Natural killer cell (primary cell): Measurements from ENCODE around the gene MTFR1L. TPM values are rescaled to one million over a fixed set of nuclear protein-coding genes. Genes with fewer than 3 reads are reported as not detected.

Source experiments
- ATAC-seq, 3 donors: fragments of 150-1000 bp in 2 of 3; fragments of 200-7000 bp in 1 of 3; cut with Tn5 transposase; 1 replicate in 1 of 3; 2 replicates in 2 of 3; pipeline ENCODE4 v1.10.0; 2021; ENCODE audit warnings: mild to moderate bottlenecking in 2 of 3, moderate library complexity in 2 of 3
- DNase-seq, 2 donors: peaks; one replicate each; pipeline versions ENCODE4 v3.0.0 to v3.0.0-alpha.2; 2013 to 2021; ENCODE audit warnings: mixed read lengths in 1 of 2
- H3K27ac ChIP-seq: one replicate; pipeline ENCODE4 v1.5.1; 2013; ENCODE audit warnings: mild to moderate bottlenecking, low read length
- H3K27me3 ChIP-seq: one replicate; pipeline ENCODE4 v1.6.1; 2013; ENCODE audit warnings: low read length; ENCODE audit not compliant: control insufficient read depth, insufficient read depth
- H3K36me3 ChIP-seq: one replicate; pipeline ENCODE4 v1.6.1; 2013; ENCODE audit warnings: low read length; ENCODE audit not compliant: control insufficient read depth, insufficient read depth
- H3K4me1 ChIP-seq: one replicate; pipeline ENCODE4 v1.6.1; 2013; ENCODE audit warnings: low read length; ENCODE audit not compliant: control insufficient read depth, insufficient read depth
- H3K4me3 ChIP-seq: one replicate; pipeline ENCODE4 v1.5.1; 2013; ENCODE audit warnings: low read length
- H3K9me3 ChIP-seq: one replicate; pipeline ENCODE4 v1.6.1; 2013; ENCODE audit warnings: low read length; ENCODE audit not compliant: control insufficient read depth, insufficient read depth
- H3K27ac Mint-ChIP-seq, 2 donors: one replicate each; pipeline ENCODE4 v1.8.0; 2022; ENCODE audit warnings: mild to moderate bottlenecking in 2 of 2, mixed read lengths in 2 of 2, moderate library complexity in 1 of 2
- H3K27me3 Mint-ChIP-seq, 2 donors: one replicate each; pipeline ENCODE4 v1.8.0; 2022; ENCODE audit warnings: low read depth in 2 of 2, mixed read lengths in 2 of 2
- H3K36me3 Mint-ChIP-seq: one replicate; pipeline ENCODE4 v1.8.0; 2022; ENCODE audit warnings: mixed read lengths
- H3K4me1 Mint-ChIP-seq, 2 donors: one replicate each; pipeline ENCODE4 v1.8.0; 2022; ENCODE audit warnings: mixed read lengths in 2 of 2
- H3K4me3 Mint-ChIP-seq: one replicate; pipeline ENCODE4 v1.8.0; 2022; ENCODE audit warnings: mild to moderate bottlenecking, moderate library complexity, mixed read lengths
- H3K9me3 Mint-ChIP-seq, 2 donors: one replicate each; pipeline ENCODE4 v1.8.0; 2022; ENCODE audit warnings: mixed read lengths in 2 of 2
- WGBS: methylation state at CpG from one replicate; pipeline ENCODE4 v1.1.7; 2013; ENCODE audit warnings: missing lambda C conversion rate; ENCODE audit not compliant: insufficient coverage; 5-methylcytosine and 5-hydroxymethylcytosine counted together
- intact Hi-C: fragments of 100-400 bp; cut with micrococcal nuclease; formaldehyde crosslinking; loops from one replicate; pipeline ENCODE4 v1.14.2; 2022
- total RNA-seq, 4 donors: library from RNA; stranded (reverse); fragments of 120-200 nt in 1 of 4; gene quantifications; one replicate each; pipeline versions ENCODE4 v1.2.3 to v1.2.4, GENCODE V29; 2013 to 2022
- TF ChIP-seq, protein P1 (sequence below): fragments of 200-600 bp; IDR thresholded peaks from one replicate; pipeline ENCODE4 v1.8.0; 2022; ENCODE audit warnings: antibody characterized with exemption

MTFR1L gene
- total RNA-seq, 3 donors from 2014 or later (not counting 1 experiment from before 2014, with no cell fraction given), result 33.4 to 39.0 (median 39.0) TPM

DNA sequence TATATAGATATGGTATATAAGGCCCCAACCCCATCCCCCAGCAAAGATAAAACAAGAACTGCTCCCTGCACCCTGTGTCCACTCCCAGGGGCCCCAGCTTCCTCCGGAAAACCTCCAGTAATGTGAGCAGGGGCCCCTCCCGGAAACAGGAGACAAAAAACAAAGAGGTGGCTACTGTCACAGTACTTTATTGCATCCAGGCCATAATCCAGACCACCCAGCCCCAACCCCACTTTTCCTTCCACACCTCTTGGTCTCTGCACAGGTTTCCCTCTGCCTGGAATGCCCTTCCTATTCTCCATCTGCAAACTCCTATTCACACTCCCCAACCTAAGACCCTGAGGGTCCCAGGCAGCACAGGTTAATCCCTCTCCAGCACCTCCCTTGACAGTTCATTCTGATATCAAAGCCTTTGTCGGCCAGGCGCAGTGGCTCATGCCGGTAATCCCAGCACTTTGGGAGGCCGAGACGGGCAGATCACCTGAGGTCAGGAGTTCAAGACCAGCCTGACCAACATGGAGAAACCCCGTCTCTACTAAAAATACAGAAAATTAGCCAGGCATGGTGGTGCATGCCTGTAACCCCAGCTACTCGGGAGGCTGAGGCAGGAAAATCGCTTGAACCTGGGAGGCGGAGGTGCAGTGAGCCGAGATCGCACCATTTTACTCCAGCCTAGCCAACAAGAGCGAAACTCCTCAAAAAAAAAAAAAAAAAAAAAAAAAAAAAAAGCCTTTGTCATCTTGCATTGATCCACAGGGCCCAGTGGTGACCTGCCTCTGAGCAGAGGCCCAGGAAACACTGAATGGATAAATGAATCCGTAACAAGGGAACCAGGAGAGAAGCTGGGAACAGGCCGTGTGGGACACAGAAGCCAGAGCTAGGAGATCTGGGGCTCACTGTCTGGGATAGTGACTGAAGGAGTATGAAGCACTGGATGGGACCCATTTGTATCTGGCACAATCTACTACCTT is 41.8 kb downstream of the MTFR1L start:
- Mint-ChIP-seq H3K9me3 (no peaks in the 10 kb centered on the region), H3K4me1 (peaks cover 21 to 27% of the 10 kb centered on the region in 2 donors), H3K27ac (peak overlapping the region in 1 of 2 donors; percentile 79), H3K4me3 (no peak overlapping the region), H3K27me3 (no peaks in the 10 kb centered on the region), H3K36me3 (no peaks in the 10 kb centered on the region)
- DNase-seq (no peak), ATAC-seq (no peak)
- peaks cover 31% of the 10 kb centered on the region for H3K4me1 ChIP-seq
- no peaks in the 10 kb centered on the region for H3K36me3 ChIP-seq
- no peaks in the 10 kb centered on the region for H3K27me3 ChIP-seq
- TF ChIP-seq, protein P1, sequence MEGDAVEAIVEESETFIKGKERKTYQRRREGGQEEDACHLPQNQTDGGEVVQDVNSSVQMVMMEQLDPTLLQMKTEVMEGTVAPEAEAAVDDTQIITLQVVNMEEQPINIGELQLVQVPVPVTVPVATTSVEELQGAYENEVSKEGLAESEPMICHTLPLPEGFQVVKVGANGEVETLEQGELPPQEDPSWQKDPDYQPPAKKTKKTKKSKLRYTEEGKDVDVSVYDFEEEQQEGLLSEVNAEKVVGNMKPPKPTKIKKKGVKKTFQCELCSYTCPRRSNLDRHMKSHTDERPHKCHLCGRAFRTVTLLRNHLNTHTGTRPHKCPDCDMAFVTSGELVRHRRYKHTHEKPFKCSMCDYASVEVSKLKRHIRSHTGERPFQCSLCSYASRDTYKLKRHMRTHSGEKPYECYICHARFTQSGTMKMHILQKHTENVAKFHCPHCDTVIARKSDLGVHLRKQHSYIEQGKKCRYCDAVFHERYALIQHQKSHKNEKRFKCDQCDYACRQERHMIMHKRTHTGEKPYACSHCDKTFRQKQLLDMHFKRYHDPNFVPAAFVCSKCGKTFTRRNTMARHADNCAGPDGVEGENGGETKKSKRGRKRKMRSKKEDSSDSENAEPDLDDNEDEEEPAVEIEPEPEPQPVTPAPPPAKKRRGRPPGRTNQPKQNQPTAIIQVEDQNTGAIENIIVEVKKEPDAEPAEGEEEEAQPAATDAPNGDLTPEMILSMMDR, result no peak
- H3K27ac ChIP-seq, result no peak overlapping the region
- H3K9me3 ChIP-seq, result no peaks in the 10 kb centered on the region
- WGBS, result 65% methylated on average over 16 of the region's 16 CpGs
- intact Hi-C loops, result no loop called here
- H3K4me3 ChIP-seq, result no peak overlapping the region

DNA sequence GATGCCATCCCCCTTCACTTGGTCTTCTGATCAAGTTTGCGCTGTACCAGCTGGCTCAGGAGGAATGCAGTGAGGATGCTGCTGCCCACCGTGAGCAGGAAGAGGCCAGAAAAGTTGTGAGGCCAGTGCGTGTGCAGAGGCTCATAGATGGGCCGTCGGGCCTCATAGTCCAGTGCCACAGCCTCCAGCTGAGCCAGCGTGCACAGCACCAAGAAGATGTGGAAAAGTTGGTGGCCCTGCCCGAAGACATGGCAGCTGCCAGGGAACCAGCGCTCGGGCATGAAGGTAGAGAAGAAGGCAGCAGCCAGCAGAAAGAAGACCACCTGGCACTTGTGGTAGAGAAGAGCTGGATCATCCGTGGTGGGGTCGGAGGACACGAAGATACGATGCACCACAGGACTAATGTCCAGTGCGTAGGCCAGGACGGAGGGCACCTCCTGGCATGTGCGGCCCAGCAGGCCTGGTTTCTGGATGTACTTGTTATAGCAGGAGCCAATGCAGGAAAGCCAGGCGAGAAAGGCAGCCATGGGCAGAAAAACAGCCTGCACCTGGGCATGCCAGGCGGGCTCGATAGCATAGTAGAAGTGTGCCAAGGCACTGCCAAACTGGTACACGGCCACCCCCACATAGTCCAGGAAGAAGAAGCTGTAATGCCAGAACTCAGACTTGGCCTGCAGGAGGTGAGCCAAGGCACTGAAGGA is 43.2 kb downstream of the MTFR1L start:
- Histone ChIP-seq H3K27ac (no peak overlapping the region), H3K4me1 (peaks cover 31% of the 10 kb centered on the region), H3K4me3 (no peak overlapping the region), H3K27me3 (no peaks in the 10 kb centered on the region), H3K36me3 (no peaks in the 10 kb centered on the region), H3K9me3 (no peaks in the 10 kb centered on the region)
- TF ChIP-seq, protein P1, result no peak
- WGBS, result 97% methylated on average over 20 of the region's 20 CpGs
- H3K4me1 Mint-ChIP-seq, result peaks cover 21 to 27% of the 10 kb centered on the region in 2 donors
- DNase-seq, result no peak
- peak overlapping the region in 1 of 2 donors; percentile 79 for H3K27ac Mint-ChIP-seq
- no peak for ATAC-seq
- H3K4me3 Mint-ChIP-seq, result no peak overlapping the region
- H3K9me3 Mint-ChIP-seq, result no peaks in the 10 kb centered on the region
- H3K27me3 Mint-ChIP-seq, result no peaks in the 10 kb centered on the region
- no peaks in the 10 kb centered on the region for H3K36me3 Mint-ChIP-seq
- intact Hi-C loops, result no loop called here

DNA sequence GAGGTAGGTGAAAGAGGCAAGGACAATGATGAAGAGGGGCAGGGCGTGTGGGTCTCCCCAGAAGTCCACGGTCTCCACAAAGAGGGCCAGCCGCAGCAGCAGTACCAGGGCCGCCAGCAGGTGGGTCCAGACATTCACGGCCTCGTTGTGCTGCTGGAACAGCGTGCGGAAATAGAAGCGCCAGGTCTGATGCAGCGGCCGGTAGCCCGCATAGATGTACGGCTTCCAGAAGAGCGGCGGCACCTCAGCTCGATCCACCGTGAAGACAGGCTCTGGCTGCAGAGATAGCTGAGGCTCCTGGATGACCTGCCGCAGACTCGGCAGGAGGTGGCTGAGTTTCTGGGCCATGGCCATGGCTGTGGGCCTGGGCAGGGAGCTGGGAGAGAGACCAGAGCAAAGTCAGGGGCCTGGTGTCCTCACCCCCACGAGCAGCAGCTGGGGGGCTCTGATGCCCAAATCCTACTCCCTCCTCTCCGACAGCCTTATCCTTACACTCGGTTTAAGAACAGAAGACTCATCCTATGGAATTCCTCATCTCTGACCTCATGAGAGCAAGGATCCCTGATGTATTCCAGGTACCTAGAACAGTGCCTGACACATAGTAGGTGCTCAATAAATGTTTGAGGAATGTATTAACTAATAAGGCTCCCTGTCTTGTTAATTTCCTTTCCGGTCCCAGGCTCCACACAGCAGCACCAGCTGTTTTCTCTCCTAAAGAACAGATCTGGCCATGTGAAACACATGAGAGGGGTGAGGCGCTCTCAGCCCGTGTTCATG is 43.9 kb downstream of the MTFR1L start:
- no peaks in the 10 kb centered on the region for H3K27me3 Mint-ChIP-seq
- no peaks in the 10 kb centered on the region for H3K9me3 Mint-ChIP-seq
- H3K27ac Mint-ChIP-seq, result no peak overlapping the region
- intact Hi-C loops, result no loop called here
- no peaks in the 10 kb centered on the region for H3K9me3 ChIP-seq
- H3K4me1 Mint-ChIP-seq, result peaks cover 16 to 22% of the 10 kb centered on the region in 2 donors
- no peak overlapping the region for H3K4me3 Mint-ChIP-seq
- TF ChIP-seq, protein P1, result no peak
- no peaks in the 10 kb centered on the region for H3K36me3 Mint-ChIP-seq
- no peak for DNase-seq
- no peak overlapping the region for H3K4me3 ChIP-seq
- peaks cover 29% of the 10 kb centered on the region for H3K4me1 ChIP-seq
- H3K27ac ChIP-seq, result no peak overlapping the region
- H3K36me3 ChIP-seq, result no peaks in the 10 kb centered on the region
- WGBS, result 94% methylated on average over 25 of the region's 25 CpGs
- no peaks in the 10 kb centered on the region for H3K27me3 ChIP-seq
- ATAC-seq, result no peak
